ENCODE measurements around the gene STXBP5. TPM values are rescaled to one million over a fixed set of nuclear protein-coding genes. Genes with fewer than 3 reads are reported as not detected.

The STXBP5 gene
- total RNA-seq, 4 donors from 2014 or later = 23.7 to 39.1 (median 25.8) TPM

DNA sequence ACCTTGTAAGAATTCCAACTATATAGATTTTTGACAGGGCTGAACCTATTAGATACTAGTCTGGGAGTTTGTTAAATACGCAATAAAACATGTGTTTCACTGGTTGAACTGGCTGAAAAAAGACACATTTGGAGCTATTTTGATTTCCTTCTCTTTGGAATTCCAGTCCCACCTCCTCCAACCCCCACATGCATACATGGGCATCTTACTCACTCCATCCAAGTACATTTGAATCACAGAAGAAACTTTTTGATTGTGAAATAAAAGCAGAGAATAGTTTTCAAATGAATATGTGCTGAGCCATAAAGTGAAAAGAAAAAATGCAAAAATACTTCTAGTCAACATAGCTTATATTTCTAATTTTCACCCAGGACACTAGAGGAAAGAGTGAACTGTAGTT lies 33.9 kb upstream of the STXBP5 start:
- H3K36me3 ChIP-seq = no peaks in the 10 kb centered on the region
- WGBS, 2 donors = 75 to 83% methylated on average over 1 of the region's 1 CpG
- H3K27me3 ChIP-seq = no peaks in the 10 kb centered on the region
- peaks cover 0 to 4% (median 0%) of the 10 kb centered on the region in 4 donors for H3K4me1 ChIP-seq
- H3K4me3 ChIP-seq = no peak overlapping the region
- H3K27ac ChIP-seq = no peak overlapping the region
- no peak for TF ChIP-seq POLR2A (IDR thresholded peaks at IDR 0.05)
- TF ChIP-seq, protein P1, sequence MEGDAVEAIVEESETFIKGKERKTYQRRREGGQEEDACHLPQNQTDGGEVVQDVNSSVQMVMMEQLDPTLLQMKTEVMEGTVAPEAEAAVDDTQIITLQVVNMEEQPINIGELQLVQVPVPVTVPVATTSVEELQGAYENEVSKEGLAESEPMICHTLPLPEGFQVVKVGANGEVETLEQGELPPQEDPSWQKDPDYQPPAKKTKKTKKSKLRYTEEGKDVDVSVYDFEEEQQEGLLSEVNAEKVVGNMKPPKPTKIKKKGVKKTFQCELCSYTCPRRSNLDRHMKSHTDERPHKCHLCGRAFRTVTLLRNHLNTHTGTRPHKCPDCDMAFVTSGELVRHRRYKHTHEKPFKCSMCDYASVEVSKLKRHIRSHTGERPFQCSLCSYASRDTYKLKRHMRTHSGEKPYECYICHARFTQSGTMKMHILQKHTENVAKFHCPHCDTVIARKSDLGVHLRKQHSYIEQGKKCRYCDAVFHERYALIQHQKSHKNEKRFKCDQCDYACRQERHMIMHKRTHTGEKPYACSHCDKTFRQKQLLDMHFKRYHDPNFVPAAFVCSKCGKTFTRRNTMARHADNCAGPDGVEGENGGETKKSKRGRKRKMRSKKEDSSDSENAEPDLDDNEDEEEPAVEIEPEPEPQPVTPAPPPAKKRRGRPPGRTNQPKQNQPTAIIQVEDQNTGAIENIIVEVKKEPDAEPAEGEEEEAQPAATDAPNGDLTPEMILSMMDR (IDR thresholded peaks at IDR 0.05) = no peak
- H3K9me3 ChIP-seq = no peaks in the 10 kb centered on the region
- no peak for DNase-seq (ENCODE audit: low spot score in 2 of 2)

DNA sequence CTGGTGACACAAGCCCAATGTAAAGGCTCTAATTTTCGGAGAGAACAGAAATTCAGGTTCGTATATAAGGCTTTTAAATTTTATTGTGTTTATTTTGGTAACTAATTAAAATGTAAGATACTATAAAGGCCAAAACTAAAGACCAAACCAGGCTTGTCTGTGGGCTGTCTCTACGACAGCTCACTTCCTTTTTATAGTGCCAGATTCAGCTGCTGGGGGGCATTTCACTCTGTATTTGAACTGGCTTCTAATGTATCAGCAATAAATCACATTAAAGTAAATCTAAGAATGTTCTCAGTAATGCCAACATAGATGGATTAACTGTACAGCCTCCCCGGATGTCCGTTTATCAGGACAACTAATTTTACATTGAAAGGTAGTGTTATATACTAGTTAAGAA lies 31.1 kb upstream of the STXBP5 start:
- H3K36me3 ChIP-seq = no peaks in the 10 kb centered on the region
- H3K4me3 ChIP-seq = no peak overlapping the region
- H3K4me1 ChIP-seq = no peaks in the 10 kb centered on the region
- no peak for DNase-seq (ENCODE audit: low spot score in 2 of 2)
- no peak overlapping the region for H3K27ac ChIP-seq
- TF ChIP-seq, protein P1 (IDR thresholded peaks at IDR 0.05) = no peak
- TF ChIP-seq EP300 (IDR thresholded peaks at IDR 0.05) = no peak
- TF ChIP-seq POLR2A (IDR thresholded peaks at IDR 0.05) = no peak
- H3K9me3 ChIP-seq = no peaks in the 10 kb centered on the region
- H3K27me3 ChIP-seq = no peaks in the 10 kb centered on the region
- 85 to 87% methylated on average over 5 of the region's 5 CpGs for WGBS, 2 donors

DNA sequence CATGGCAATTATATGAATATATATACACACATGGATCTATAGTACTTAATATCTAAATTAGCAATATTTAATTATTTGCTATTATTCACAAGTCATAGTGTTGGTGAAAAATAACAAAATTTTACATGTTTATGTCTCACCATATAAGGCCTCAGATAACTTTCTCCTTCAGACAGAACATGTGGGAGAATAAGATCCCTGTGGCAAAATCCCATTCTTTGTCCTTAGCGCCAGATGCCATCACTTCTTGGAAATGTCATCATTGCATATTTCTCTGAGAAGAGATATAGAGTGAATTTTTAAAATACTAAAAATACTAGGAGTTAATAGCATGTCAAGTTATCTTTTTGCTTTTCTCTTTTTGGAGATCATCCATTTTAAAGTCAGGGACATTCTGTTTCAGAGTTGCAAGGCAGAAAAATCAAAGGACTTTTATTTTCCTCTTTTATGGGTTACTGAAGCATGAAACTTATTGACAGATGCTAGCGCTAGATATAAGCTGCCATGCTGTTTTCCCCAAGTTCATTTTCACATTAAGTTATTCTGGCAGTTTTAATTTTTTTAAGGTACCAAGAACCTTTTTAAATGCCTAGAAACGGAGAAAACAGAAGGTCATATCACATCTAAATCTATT lies 30.4 kb upstream of the STXBP5 start:
- no peak for TF ChIP-seq POLR2A (IDR thresholded peaks at IDR 0.05)
- no peak for TF ChIP-seq EP300 (IDR thresholded peaks at IDR 0.05)
- TF ChIP-seq, protein P1 (IDR thresholded peaks at IDR 0.05) = no peak
- no peaks in the 10 kb centered on the region for H3K9me3 ChIP-seq
- H3K27me3 ChIP-seq = no peaks in the 10 kb centered on the region
- no peak for DNase-seq (ENCODE audit: low spot score in 2 of 2)
- H3K36me3 ChIP-seq = no peaks in the 10 kb centered on the region
- no peak overlapping the region for H3K4me3 ChIP-seq
- no peak overlapping the region for H3K27ac ChIP-seq
- H3K4me1 ChIP-seq = no peaks in the 10 kb centered on the region
- 90 to 95% methylated on average over 3 of the region's 3 CpGs for WGBS, 2 donors

DNA sequence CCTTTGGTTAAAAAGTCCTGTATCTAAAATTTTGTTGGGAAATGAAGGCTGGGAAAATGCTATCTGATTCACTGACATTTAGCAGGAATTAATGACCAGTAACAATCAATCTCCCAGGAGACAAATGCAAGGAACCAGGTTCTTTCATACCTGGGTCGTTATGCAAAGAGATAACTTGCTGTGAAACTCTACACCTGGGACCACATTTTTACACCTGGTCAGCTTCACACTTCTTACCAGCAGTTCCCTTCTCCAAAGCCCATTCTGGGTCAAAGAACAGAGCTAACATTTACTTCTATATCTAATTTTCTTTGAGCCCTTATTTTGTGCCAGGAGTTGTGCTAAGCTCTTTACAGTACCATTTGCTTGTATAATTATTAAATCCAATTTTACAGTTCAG lies 27.4 kb upstream of the STXBP5 start:
- Histone ChIP-seq H3K27me3 (no peaks in the 10 kb centered on the region), H3K27ac (no peak overlapping the region), H3K4me3 (no peak overlapping the region), H3K36me3 (no peaks in the 10 kb centered on the region), H3K9me3 (no peaks in the 10 kb centered on the region), H3K4me1 (no peaks in the 10 kb centered on the region)
- TF ChIP-seq POLR2A (IDR thresholded peaks at IDR 0.05) = no peak
- TF ChIP-seq EP300 (IDR thresholded peaks at IDR 0.05) = no peak
- TF ChIP-seq, protein P1 (IDR thresholded peaks at IDR 0.05) = no peak
- DNase-seq (ENCODE audit: low spot score in 2 of 2) = no peak
- 30 to 31% methylated on average over 1 of the region's 1 CpG for WGBS, 2 donors

DNA sequence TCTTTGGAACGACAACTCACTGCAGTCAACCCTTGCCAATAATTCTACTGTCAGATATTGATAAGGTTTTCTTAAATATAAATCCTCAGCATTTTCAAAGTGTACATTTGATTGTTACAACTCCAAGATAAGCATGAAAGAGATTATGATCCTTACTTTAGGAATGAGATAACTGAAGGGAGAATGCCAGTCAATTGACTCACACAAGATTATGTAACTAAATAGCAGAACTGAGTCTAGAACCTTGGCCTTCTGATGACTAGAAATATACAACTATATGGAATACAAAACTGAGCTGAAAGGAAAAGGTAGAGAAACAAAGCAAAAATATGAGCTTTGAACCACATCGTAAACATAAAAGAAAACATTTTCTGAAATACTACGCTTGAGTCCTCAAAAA lies 26.9 kb upstream of the STXBP5 start:
- Histone ChIP-seq H3K27ac (no peak overlapping the region), H3K27me3 (no peaks in the 10 kb centered on the region), H3K4me1 (no peaks in the 10 kb centered on the region), H3K36me3 (no peaks in the 10 kb centered on the region), H3K4me3 (no peak overlapping the region), H3K9me3 (no peaks in the 10 kb centered on the region)
- 91 to 97% methylated on average over 3 of the region's 3 CpGs for WGBS, 2 donors
- TF ChIP-seq, protein P1 (IDR thresholded peaks at IDR 0.05) = no peak
- TF ChIP-seq EP300 (IDR thresholded peaks at IDR 0.05) (no peak), POLR2A (IDR thresholded peaks at IDR 0.05) (no peak)
- no peak for DNase-seq (ENCODE audit: low spot score in 2 of 2)
